IMR-90 (cell line): ENCODE results near the gene PIEZO2. TPM values are rescaled to one million over a fixed set of nuclear protein-coding genes. Genes with fewer than 3 reads are reported as not detected.

Experiments used
- ATAC-seq: fragments of 200-7000 bp; cut with Tn5 transposase; 2 replicates; pipeline ENCODE4 v1.9.1; 2020; ENCODE audit warnings: low read depth, mild to moderate bottlenecking, moderate library complexity
- BruUV-seq: library from RNA; stranded (reverse); fragments of 400-500 nt; replicated peaks from 2 replicates; lab custom pipeline; 2021; lab: Mats Ljungman, UMichigan
- CTCF ChIA-PET: fragments of 300-600 bp; formaldehyde crosslinking; extraction: SDS; loops from one replicate; lab custom pipeline; 2021; ENCODE audit warnings: antibody characterized with exemption; lab: Yijun Ruan, JAX
- POLR2A ChIA-PET: fragments of 300-600 bp; sonication (Branson Sonifier 250); formaldehyde crosslinking; loops from one replicate; lab custom pipeline; 2022; ENCODE audit warnings: antibody characterized with exemption; ENCODE audit not compliant: unreplicated experiment; lab: Charles Lee
- DNase-seq: peaks from one replicate; pipeline ENCODE4 v3.0.0; 2013
- H2AFZ ChIP-seq: replicated peaks from 2 replicates; pipeline ENCODE3; 2013; ENCODE audit warnings: low read length, mild to moderate bottlenecking; ENCODE audit not compliant: poor library complexity
- H2AK5ac ChIP-seq: 2 replicates; pipeline ENCODE4 v1.6.1; 2013; ENCODE audit warnings: low read depth, low read length, inconsistent platforms
- H2AK9ac ChIP-seq: replicated peaks from 2 replicates; pipeline ENCODE3; 2013; ENCODE audit warnings: mild to moderate bottlenecking, low read depth, low read length, moderate library complexity; ENCODE audit not compliant: poor library complexity
- H2BK120ac ChIP-seq: 2 replicates; pipeline ENCODE4 v1.6.1; 2013; ENCODE audit warnings: low read depth, low read length, inconsistent platforms
- H2BK15ac ChIP-seq: 3 replicates; pipeline ENCODE4 v1.6.1; 2013; ENCODE audit warnings: low read depth, low read length, inconsistent platforms
- H2BK20ac ChIP-seq: 2 replicates; pipeline ENCODE4 v1.6.1; 2013; ENCODE audit warnings: low read depth, mild to moderate bottlenecking, inconsistent platforms, low read length, moderate library complexity
- H2BK5ac ChIP-seq: 2 replicates; pipeline ENCODE4 v1.6.1; 2013; ENCODE audit warnings: mild to moderate bottlenecking, low read depth, low read length, inconsistent platforms; ENCODE audit not compliant: poor library complexity, severe bottlenecking
- H3K14ac ChIP-seq: replicated peaks from 2 replicates; pipeline ENCODE4 v1.6.1; 2013; ENCODE audit warnings: low read depth, low read length, inconsistent platforms
- H3K18ac ChIP-seq: 2 replicates; pipeline ENCODE4 v1.6.1; 2013; ENCODE audit warnings: low read depth, low read length, control low read depth
- H3K23ac ChIP-seq: 2 replicates; pipeline ENCODE4 v1.6.1; 2013; ENCODE audit warnings: low read depth, low read length, inconsistent platforms
- H3K27ac ChIP-seq: 2 replicates; pipeline ENCODE4 v1.5.1; 2013; ENCODE audit warnings: mild to moderate bottlenecking, control low read depth, low read length; ENCODE audit not compliant: insufficient read depth
- H3K27me3 ChIP-seq: 2 replicates; pipeline ENCODE4 v1.6.1; 2013; ENCODE audit warnings: low read length; ENCODE audit not compliant: control insufficient read depth, insufficient read depth
- H3K36me3 ChIP-seq: 2 replicates; pipeline ENCODE4 v1.6.1; 2013; ENCODE audit warnings: low read length, mixed read lengths; ENCODE audit not compliant: control insufficient read depth, insufficient read depth
- H3K4ac ChIP-seq: 2 replicates; pipeline ENCODE4 v1.6.1; 2013; ENCODE audit warnings: low read depth, low read length, inconsistent platforms
- H3K4me1 ChIP-seq: 2 replicates; pipeline ENCODE4 v1.6.1; 2013; ENCODE audit warnings: low read length, mixed read lengths; ENCODE audit not compliant: control insufficient read depth, insufficient read depth
- H3K4me2 ChIP-seq: 2 replicates; pipeline ENCODE4 v1.6.1; 2013; ENCODE audit warnings: low read depth, mild to moderate bottlenecking, control low read depth, low read length, moderate library complexity
- H3K4me3 ChIP-seq: 2 replicates; pipeline ENCODE4 v1.5.1; 2013; ENCODE audit warnings: low read depth, mild to moderate bottlenecking, control low read depth, low read length, moderate library complexity; ENCODE audit not compliant: insufficient read depth
- H3K56ac ChIP-seq: 2 replicates; pipeline ENCODE4 v1.6.1; 2013; ENCODE audit warnings: low read length, inconsistent platforms; ENCODE audit not compliant: insufficient read depth; ENCODE audit errors: extremely low read depth
- H3K79me1 ChIP-seq, 2 experiments: 2 replicates each; pipeline ENCODE4 v1.6.1; 2013; ENCODE audit warnings: low read length in 2 of 2, inconsistent platforms in 1 of 2, low read depth in 1 of 2
- H3K9ac ChIP-seq: 2 replicates; pipeline ENCODE4 v1.6.1; 2013; ENCODE audit warnings: low read depth, low read length, control low read depth
- H3K9me1 ChIP-seq: 2 replicates; pipeline ENCODE4 v1.6.1; 2013; ENCODE audit warnings: low read length, inconsistent platforms; ENCODE audit not compliant: insufficient read depth
- H3K9me3 ChIP-seq: 2 replicates; pipeline ENCODE4 v1.6.1; 2013; ENCODE audit warnings: low read length; ENCODE audit not compliant: control insufficient read depth, insufficient read depth
- H4K20me1 ChIP-seq: 2 replicates; pipeline ENCODE4 v1.6.1; 2013; ENCODE audit warnings: low read length, inconsistent platforms; ENCODE audit not compliant: insufficient read depth
- H4K5ac ChIP-seq: 2 replicates; pipeline ENCODE4 v1.6.1; 2013; ENCODE audit warnings: mild to moderate bottlenecking, low read depth, low read length, control low read depth
- H4K8ac ChIP-seq, 2 experiments: 2 replicates each; pipeline ENCODE4 v1.6.1; 2013; ENCODE audit warnings: low read depth in 2 of 2, low read length in 2 of 2, control low read depth in 1 of 2, inconsistent platforms in 1 of 2
- H4K91ac ChIP-seq: 2 replicates; pipeline ENCODE4 v1.6.1; 2013; ENCODE audit warnings: low read depth, low read length, inconsistent platforms; ENCODE audit not compliant: insufficient read depth
- BHLHE40 ChIP-seq: fragments of 150-350 bp; IDR thresholded peaks from 2 replicates; pipeline ENCODE4 v1.6.1; 2016; ENCODE audit warnings: mild to moderate bottlenecking, low read depth, low read length
- CEBPB ChIP-seq: IDR thresholded peaks from 2 replicates; pipeline ENCODE4 v1.6.1; 2012; ENCODE audit warnings: low read depth, low read length, improper control_type of control experiment
- CHD1 ChIP-seq: IDR thresholded peaks from 2 replicates; pipeline ENCODE4 v1.6.1; 2012; ENCODE audit warnings: low read depth, low read length, improper control_type of control experiment
- CTCF ChIP-seq: conservative IDR thresholded peaks from 2 replicates; pipeline ENCODE4 v1.5.1; 2012; ENCODE audit warnings: mild to moderate bottlenecking, low read depth, low read length, improper control_type of control experiment
- ELK1 ChIP-seq: fragments of 150-350 bp; IDR thresholded peaks from 2 replicates; pipeline ENCODE4 v1.6.1; 2016; ENCODE audit warnings: low read depth, mild to moderate bottlenecking, low read length, moderate library complexity, borderline replicate concordance
- FOS ChIP-seq: fragments of 150-350 bp; IDR thresholded peaks from 2 replicates; pipeline ENCODE4 v1.6.1; 2016; ENCODE audit warnings: low read depth, low read length
- MAFK ChIP-seq: IDR thresholded peaks from 2 replicates; pipeline ENCODE4 v1.6.1; 2012; ENCODE audit warnings: low read depth, low read length, improper control_type of control experiment
- MAZ ChIP-seq: IDR thresholded peaks from 2 replicates; pipeline ENCODE4 v1.6.1; 2012; ENCODE audit warnings: low read depth, mild to moderate bottlenecking, low read length, improper control_type of control experiment, moderate library complexity, borderline replicate concordance
- MXI1 ChIP-seq: IDR thresholded peaks from 2 replicates; pipeline ENCODE4 v1.6.1; 2012; ENCODE audit warnings: low read depth, mild to moderate bottlenecking, low read length, moderate library complexity, borderline replicate concordance
- NFE2L2 ChIP-seq: fragments of 150-350 bp; IDR thresholded peaks from 2 replicates; pipeline ENCODE4 v1.6.1; 2016; ENCODE audit warnings: low read depth, mild to moderate bottlenecking, low read length
- POLR2A ChIP-seq: IDR thresholded peaks from 2 replicates; pipeline ENCODE4 v1.6.1; 2012; ENCODE audit warnings: mild to moderate bottlenecking, low read depth, low read length
- RAD21 ChIP-seq: IDR thresholded peaks from 2 replicates; pipeline ENCODE4 v1.6.1; 2012; ENCODE audit warnings: low read length, improper control_type of control experiment
- RCOR1 ChIP-seq: IDR thresholded peaks from 2 replicates; pipeline ENCODE4 v1.6.1; 2012; ENCODE audit warnings: mild to moderate bottlenecking, low read length, improper control_type of control experiment; ENCODE audit not compliant: insufficient replicate concordance
- RFX5 ChIP-seq: IDR thresholded peaks from 2 replicates; pipeline ENCODE4 v1.8.0; 2012; ENCODE audit warnings: low read depth, mild to moderate bottlenecking, low read length, moderate library complexity
- SMC3 ChIP-seq: fragments of 150-350 bp; IDR thresholded peaks from 2 replicates; pipeline ENCODE4 v1.6.1; 2016; ENCODE audit warnings: low read depth, mild to moderate bottlenecking, antibody characterized with exemption, low read length, moderate library complexity
- USF2 ChIP-seq: fragments of 150-350 bp; IDR thresholded peaks from 2 replicates; pipeline ENCODE4 v1.6.1; 2017; ENCODE audit warnings: mild to moderate bottlenecking, antibody characterized with exemption, low read length, low read depth
- WGBS, 2 experiments: methylation state at CpG; one replicate each; pipeline versions ENCODE4 v1.1.5 to v1.1.7; 2013; ENCODE audit warnings: missing lambda C conversion rate in 2 of 2; ENCODE audit not compliant: insufficient read length in 1 of 2; ENCODE audit errors: extremely low coverage in 2 of 2; 5-methylcytosine and 5-hydroxymethylcytosine counted together
- dilution Hi-C: fragments of 300-500 bp; cut with HindIII; formaldehyde crosslinking; loops from one replicate; pipeline ENCODE4 v1.14.3; 2018; ENCODE audit warnings: low sequenced_read_pairs; ENCODE audit not compliant: unreplicated experiment
- in situ Hi-C: fragments of 300-500 bp; cut with MboI; formaldehyde crosslinking; loops from 3 replicates; pipeline ENCODE4 v1.14.3; 2019; ENCODE audit warnings: low sequenced_read_pairs, inconsistent platforms, mixed read lengths
- intact Hi-C: fragments of 100-400 bp; cut with micrococcal nuclease; formaldehyde crosslinking; loops from 2 replicates; pipeline ENCODE4 v1.10.0; 2022
- polyA plus RNA-seq, 3 experiments: library from polyadenylated mRNA; depleted of rRNA; stranded (reverse); fragments of >200 nt; gene quantifications; 2 replicates each; pipeline ENCODE4 v1.2.3, GENCODE V29; 2012; ENCODE audit warnings: low replicate concordance in 1 of 3
- total RNA-seq: library from RNA; depleted of rRNA; stranded (reverse); fragments of >200 nt; gene quantifications from 2 replicates; pipeline ENCODE4 v1.2.3, GENCODE V29; 2012

PIEZO2 gene
- total and polyA plus RNA-seq, 2 of the 4 experiments (the other 2 are of a cell fraction) = 2.4 to 4.1 TPM

- POLR2A ChIA-PET = no interaction called here
- no peak for ATAC-seq
Measured at GRCh38 chr18:11027862-11028261, 121.5 kb downstream of the PIEZO2 start.

More at GRCh38 chr18:11027862-11028261, 121.5 kb downstream of the PIEZO2 start:
- no peak overlapping the region for H4K91ac ChIP-seq
- H2BK120ac ChIP-seq = no peak overlapping the region
- 0 out of 2 replicates have a peak overlapping the region, but pooled peaks have one; percentile 23 for H3K14ac ChIP-seq
- H3K4me2 ChIP-seq = no peak overlapping the region
- WGBS, 2 experiments = no CpG with 5 or more reads among the region's 4 CpGs
- intact Hi-C loops = no loop called here
- no peaks in the 10 kb centered on the region for H3K36me3 ChIP-seq
- no peaks in the 10 kb centered on the region for H3K79me1 ChIP-seq
- no peak overlapping the region for H2BK5ac ChIP-seq
- no peak for TF ChIP-seq RFX5
- no peak for TF ChIP-seq POLR2A
- TF ChIP-seq FOS = no peak
- no peak for TF ChIP-seq CHD1
- TF ChIP-seq CTCF = no peak
- TF ChIP-seq MAFK = no peak
- no peak for TF ChIP-seq BHLHE40
- no peak for TF ChIP-seq ELK1
- no peak for TF ChIP-seq RAD21
- no peak for TF ChIP-seq RCOR1
- no peak for TF ChIP-seq USF2
- no peak for TF ChIP-seq MXI1
- no peak for TF ChIP-seq MAZ
- TF ChIP-seq CEBPB = no peak
- no peak for TF ChIP-seq SMC3
- TF ChIP-seq NFE2L2 = no peak
- H4K8ac ChIP-seq = no peak overlapping the region
- no peak overlapping the region for H2AK9ac ChIP-seq
- no peaks in the 10 kb centered on the region for H3K4me1 ChIP-seq
- H3K23ac ChIP-seq = no peak overlapping the region; the same call in 1 of the 2 replicates
- no peak overlapping the region for H3K27ac ChIP-seq
- in situ Hi-C loops = no loop called here
- no peak for DNase-seq
- H2AK5ac ChIP-seq = no peak overlapping the region
- H3K4me3 ChIP-seq = no peak overlapping the region
- H2BK15ac ChIP-seq = no peak overlapping the region
- H3K9ac ChIP-seq = no peak overlapping the region
- H2BK20ac ChIP-seq = no peak overlapping the region
- no TSS peak for BruUV-seq
- dilution Hi-C loops = no loop called here
- CTCF ChIA-PET = no interaction called here
- no peaks in the 10 kb centered on the region for H3K9me3 ChIP-seq
- H3K9me1 ChIP-seq = no peaks in the 10 kb centered on the region
- no peak overlapping the region for H2AFZ ChIP-seq
- H4K20me1 ChIP-seq = no peaks in the 10 kb centered on the region
- no peak overlapping the region for H4K5ac ChIP-seq
- no peak overlapping the region for H3K56ac ChIP-seq
- no peaks in the 10 kb centered on the region for H3K27me3 ChIP-seq
- H3K18ac ChIP-seq = no peak overlapping the region
- H3K4ac ChIP-seq = no peak overlapping the region
